Suprapubic skin (tissue), 4 donors: ENCODE data around the gene PARD3B.

Experiments
- POLR2A ChIP-seq, 2 donors: fragments of 450-650 bp; IDR thresholded peaks; one replicate each; pipeline ENCODE4 v1.6.1; 2017; ENCODE audit warnings: antibody characterized with exemption in 2 of 2, mild to moderate bottlenecking in 2 of 2, moderate library complexity in 2 of 2
- POLR2AphosphoS5 ChIP-seq, 3 donors: sonication (generic); formaldehyde crosslinking; IDR thresholded peaks; one replicate each; pipeline ENCODE4 v1.6.1; 2017; ENCODE audit warnings: antibody characterized with exemption in 3 of 3
- TF ChIP-seq, protein P1 (sequence below), 2 donors: fragments of 200-600 bp in 1 of 2; fragments of 450-650 bp in 1 of 2; sonication (generic) in 1 of 2; IDR thresholded peaks; one replicate each; pipeline ENCODE4 v1.5.1; 2016 to 2019; ENCODE audit warnings: antibody characterized with exemption in 2 of 2, mild to moderate bottlenecking in 1 of 2, moderate library complexity in 1 of 2

DNA sequence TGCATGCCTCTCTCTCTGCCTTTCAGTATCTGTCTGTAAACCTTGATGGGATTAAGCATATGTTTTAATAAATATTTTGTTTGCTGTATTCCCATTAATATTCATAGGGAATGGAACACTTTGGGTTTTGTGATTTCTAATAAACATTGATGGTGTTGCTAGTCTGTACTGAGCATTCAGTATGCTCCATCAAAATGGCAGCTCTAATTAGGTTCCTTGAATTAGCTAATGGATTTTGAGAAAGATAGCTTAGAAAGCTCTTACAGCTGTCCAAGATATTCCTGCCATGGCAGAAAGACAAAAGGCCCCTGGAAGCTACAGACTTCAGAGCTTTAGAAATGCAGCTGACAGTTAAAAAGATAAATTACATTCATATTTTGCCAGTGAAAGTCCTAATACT lies 937.8 kb downstream of the PARD3B start:
- TF ChIP-seq, protein P1, sequence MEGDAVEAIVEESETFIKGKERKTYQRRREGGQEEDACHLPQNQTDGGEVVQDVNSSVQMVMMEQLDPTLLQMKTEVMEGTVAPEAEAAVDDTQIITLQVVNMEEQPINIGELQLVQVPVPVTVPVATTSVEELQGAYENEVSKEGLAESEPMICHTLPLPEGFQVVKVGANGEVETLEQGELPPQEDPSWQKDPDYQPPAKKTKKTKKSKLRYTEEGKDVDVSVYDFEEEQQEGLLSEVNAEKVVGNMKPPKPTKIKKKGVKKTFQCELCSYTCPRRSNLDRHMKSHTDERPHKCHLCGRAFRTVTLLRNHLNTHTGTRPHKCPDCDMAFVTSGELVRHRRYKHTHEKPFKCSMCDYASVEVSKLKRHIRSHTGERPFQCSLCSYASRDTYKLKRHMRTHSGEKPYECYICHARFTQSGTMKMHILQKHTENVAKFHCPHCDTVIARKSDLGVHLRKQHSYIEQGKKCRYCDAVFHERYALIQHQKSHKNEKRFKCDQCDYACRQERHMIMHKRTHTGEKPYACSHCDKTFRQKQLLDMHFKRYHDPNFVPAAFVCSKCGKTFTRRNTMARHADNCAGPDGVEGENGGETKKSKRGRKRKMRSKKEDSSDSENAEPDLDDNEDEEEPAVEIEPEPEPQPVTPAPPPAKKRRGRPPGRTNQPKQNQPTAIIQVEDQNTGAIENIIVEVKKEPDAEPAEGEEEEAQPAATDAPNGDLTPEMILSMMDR (IDR thresholded peaks at IDR 0.05), result no peak
- TF ChIP-seq POLR2AphosphoS5 (IDR thresholded peaks at IDR 0.05), result no peak
- TF ChIP-seq POLR2A (IDR thresholded peaks at IDR 0.05), result no peak
